DOHH2 (cell line): ENCODE results near the gene NGLY1.

Source experiments
- CTCF ChIP-seq: fragments of 200-600 bp; sonication (generic); IDR thresholded peaks from one replicate; pipeline ENCODE4 v1.5.1; 2014; ENCODE audit warnings: antibody characterized with exemption, mild to moderate bottlenecking, low read depth, low read length; ENCODE audit not compliant: poor library complexity, severe bottlenecking
- EZH2phosphoT487 ChIP-seq: fragments of 200-600 bp; sonication (generic); IDR thresholded peaks from 2 replicates; pipeline ENCODE4 v1.6.1; 2017; ENCODE audit warnings: borderline replicate concordance, mild to moderate bottlenecking, antibody characterized with exemption, low read length, moderate library complexity, mixed read lengths

DNA sequence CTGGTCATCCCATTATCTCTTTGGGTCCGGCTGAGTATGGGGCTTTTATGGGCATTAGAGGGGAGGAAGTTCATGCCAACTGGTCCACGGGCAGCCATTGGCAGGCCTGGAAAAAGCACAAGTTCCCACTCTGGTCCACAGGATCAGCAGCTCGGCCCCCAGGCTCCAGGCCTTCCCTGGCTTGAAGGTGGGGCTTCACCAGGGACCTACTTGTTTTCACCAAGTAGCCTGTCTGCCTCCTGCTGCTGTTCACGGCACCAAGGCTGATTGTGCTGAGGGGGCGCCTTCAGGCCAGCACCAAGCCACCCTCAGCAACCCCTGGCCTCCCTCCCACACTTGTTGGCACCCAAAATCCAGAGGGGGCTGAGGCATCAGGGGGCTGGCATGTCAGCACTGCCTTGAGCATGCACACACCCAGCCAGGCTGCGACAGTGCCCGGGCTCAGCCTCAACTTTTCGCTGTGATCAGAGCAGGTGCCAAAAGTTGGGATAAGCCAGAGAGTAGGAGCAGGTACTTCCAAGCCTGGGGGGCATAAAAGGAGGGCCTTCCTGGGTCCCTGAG lies 109.4 kb downstream of the NGLY1 start:
- TF ChIP-seq CTCF (no peak), EZH2phosphoT487 (no peak)
